ENCODE results near the gene TEX53. TPM values are rescaled to one million over a fixed set of nuclear protein-coding genes. Genes with fewer than 3 reads are reported as not detected.

The TEX53 gene
- total and polyA plus RNA-seq, 7 donors, result not detected

- intact Hi-C loops (cut with DNase I), result loop anchor here (2.0 to 10.0 kb wide), 4 partner anchors 164 to 248 kb away; no protein-coding TSS in a partner anchor
- Histone ChIP-seq H3K27me3 (ENCODE audit: insufficient read depth in 3 of 3, low read length in 2 of 3) (no peaks in the 10 kb centered on the region), H3K4me3 (no peak overlapping the region), H3K27ac (no peak overlapping the region), H3K4me1 (no peaks in the 10 kb centered on the region), H3K36me3 (ENCODE audit: insufficient read depth in 1 of 2, low read depth in 1 of 2) (no peaks in the 10 kb centered on the region), H3K9me3 (no peaks in the 10 kb centered on the region)
- whole genome bisulfite sequencing, 3 donors, result 88 to 96% (median 89%) methylated on average over 2 of the region's 2 CpGs
- ATAC-seq, result peak in 1 of 4 donors; percentile 6
- DNase-seq, result no peak
- no peak for TF ChIP-seq CTCF (IDR thresholded peaks at IDR 0.05)
Measured at GRCh38 chr9:114652776-114653555, 4.6 kb downstream of the TEX53 start.

GRCh38 chr9:114643896-114644295 lies 13.7 kb downstream of the TEX53 start:
- peaks cover 7 to 73% of the 10 kb centered on the region in 2 donors for H3K36me3 ChIP-seq (ENCODE audit: insufficient read depth in 1 of 2, low read depth in 1 of 2)
- TF ChIP-seq CTCF (IDR thresholded peaks at IDR 0.05), result no peak
- H3K27me3 ChIP-seq (ENCODE audit: insufficient read depth in 3 of 3, low read length in 2 of 3), result no peaks in the 10 kb centered on the region
- ATAC-seq (no peak), DNase-seq (no peak)
- intact Hi-C loops (cut with DNase I), result no loop called here
- H3K27ac ChIP-seq, result no peak overlapping the region
- peaks cover 5% of the 10 kb centered on the region for H3K9me3 ChIP-seq
- 76 to 93% (median 81%) methylated on average over 5 of the region's 5 CpGs for WGBS, 3 donors
- no peak overlapping the region for H3K4me3 ChIP-seq
- H3K4me1 ChIP-seq, result no peaks in the 10 kb centered on the region

GRCh38 chr9:114643001-114643400 lies 14.6 kb downstream of the TEX53 start:
- no peaks in the 10 kb centered on the region for H3K4me1 ChIP-seq
- no peak for TF ChIP-seq CTCF (IDR thresholded peaks at IDR 0.05)
- H3K36me3 ChIP-seq (ENCODE audit: insufficient read depth in 1 of 2, low read depth in 1 of 2), result peaks cover 7 to 82% of the 10 kb centered on the region in 2 donors
- peaks cover 5% of the 10 kb centered on the region for H3K9me3 ChIP-seq
- intact Hi-C loops (cut with DNase I), result no loop called here
- DNase-seq, result no peak
- ATAC-seq, result no peak
- 79 to 90% (median 87%) methylated on average over 8 of the region's 8 CpGs for WGBS, 3 donors
- no peak overlapping the region for H3K27ac ChIP-seq
- no peaks in the 10 kb centered on the region for H3K27me3 ChIP-seq (ENCODE audit: insufficient read depth in 3 of 3, low read length in 2 of 3)
- no peak overlapping the region for H3K4me3 ChIP-seq

GRCh38 chr9:114641967-114642366 lies 15.6 kb downstream of the TEX53 start:
- no peaks in the 10 kb centered on the region for H3K27me3 ChIP-seq (ENCODE audit: insufficient read depth in 3 of 3, low read length in 2 of 3)
- H3K27ac ChIP-seq, result no peak overlapping the region
- ATAC-seq (no peak), DNase-seq (no peak)
- no peaks in the 10 kb centered on the region for H3K4me1 ChIP-seq
- peaks cover 7 to 93% of the 10 kb centered on the region in 2 donors for H3K36me3 ChIP-seq (ENCODE audit: insufficient read depth in 1 of 2, low read depth in 1 of 2)
- no peak for TF ChIP-seq CTCF (IDR thresholded peaks at IDR 0.05)
- H3K4me3 ChIP-seq, result no peak overlapping the region
- intact Hi-C loops (cut with DNase I), result no loop called here
- H3K9me3 ChIP-seq, result no peaks in the 10 kb centered on the region
- 73 to 88% (median 87%) methylated on average over 1 of the region's 1 CpG for WGBS, 3 donors

All from psoas muscle (tissue), 8 donors.